Spinal cord (tissue), 10 donors: ENCODE measurements around the gene ABCG4. TPM values are rescaled to one million over a fixed set of nuclear protein-coding genes. Genes with fewer than 3 reads are reported as not detected.
"Not testable (repeated sequence)": the region's sequence is repeated elsewhere in the genome, so short reads cannot be mapped to it uniquely, and the experiment has no call there.

Experiments used
- DNase-seq, 6 donors: peaks; one replicate each; pipeline versions ENCODE4 v3.0.0 to v3.0.0-alpha.2; 2013 to 2015; ENCODE audit warnings: low spot score in 6 of 6, low read depth in 4 of 6
- H3K27ac ChIP-seq: one replicate; pipeline ENCODE4 v1.5.1; 2013; ENCODE audit warnings: low read depth, low read length, control low read depth
- H3K27me3 ChIP-seq: one replicate; pipeline ENCODE4 v1.6.1; 2013; ENCODE audit warnings: low read length; ENCODE audit not compliant: control insufficient read depth, insufficient read depth
- H3K36me3 ChIP-seq: one replicate; pipeline ENCODE4 v1.6.1; 2013; ENCODE audit warnings: low read length; ENCODE audit not compliant: control insufficient read depth, insufficient read depth
- H3K4me1 ChIP-seq: one replicate; pipeline ENCODE4 v1.6.1; 2013; ENCODE audit warnings: low read length; ENCODE audit not compliant: control insufficient read depth, insufficient read depth
- H3K4me3 ChIP-seq: one replicate; pipeline ENCODE4 v1.5.1; 2013; ENCODE audit warnings: low read depth, low read length, control low read depth
- H3K9me3 ChIP-seq: one replicate; pipeline ENCODE4 v1.6.1; 2013; ENCODE audit warnings: low read length; ENCODE audit not compliant: control insufficient read depth, insufficient read depth
- WGBS: methylation state at CpG from one replicate; pipeline ENCODE4 v1.1.5; 2013; ENCODE audit warnings: missing lambda C conversion rate; ENCODE audit not compliant: insufficient coverage; 5-methylcytosine and 5-hydroxymethylcytosine counted together
- polyA plus RNA-seq, 2 donors: library from polyadenylated mRNA; unstranded; fragments of 120-200 nt; gene quantifications; one replicate each; pipeline ENCODE4 v1.2.1, GENCODE V29; 2013; ENCODE audit not compliant: insufficient read length in 2 of 2
- total RNA-seq, 2 donors: library from RNA; depleted of rRNA in 1 of 2; stranded (reverse); fragments of 120-200 nt in 1 of 2; fragments of >200 nt in 1 of 2; gene quantifications; one replicate each; pipeline versions ENCODE4 v1.2.3 to v1.2.4, GENCODE V29; 2013 to 2014
- donor health status: healthy.

The ABCG4 gene
- total and polyA plus RNA-seq, 4 donors: 2.1 to 16.9 (median 8.7) TPM

DNA sequence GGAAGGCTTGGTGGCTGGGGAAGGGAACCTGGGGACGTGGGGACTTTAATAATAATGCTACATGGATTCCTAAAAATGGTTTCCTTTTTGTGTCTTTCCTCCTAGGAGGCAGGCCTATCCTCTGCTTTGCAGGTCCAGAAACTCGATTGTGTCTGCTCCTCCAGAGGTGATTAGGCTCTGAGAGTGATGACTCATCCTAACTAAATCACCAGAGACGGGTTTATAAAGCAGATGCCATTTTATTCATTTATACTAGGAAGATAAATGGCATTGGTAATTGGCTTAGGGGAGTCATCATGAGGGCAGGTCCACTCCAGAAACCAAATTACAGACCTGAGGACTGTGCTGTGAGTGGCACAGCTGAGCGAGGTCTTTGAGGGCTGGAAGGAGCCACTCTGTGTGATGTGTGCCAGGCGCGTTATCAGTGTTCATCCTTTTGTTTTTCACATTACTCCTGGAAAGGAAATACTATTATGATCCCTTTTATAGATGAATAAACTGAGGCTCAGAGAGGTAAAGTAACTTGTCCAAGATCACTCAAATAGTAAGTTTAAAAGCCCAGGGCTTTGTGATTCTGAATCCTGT, 26.7 kb downstream of the ABCG4 start:
- H3K27me3 ChIP-seq: no peaks in the 10 kb centered on the region
- H3K4me3 ChIP-seq: no peak overlapping the region
- no peak for DNase-seq
- no CpG with 5 or more reads among the region's 6 CpGs for WGBS
- H3K27ac ChIP-seq: no peak overlapping the region
- no peaks in the 10 kb centered on the region for H3K9me3 ChIP-seq
- peaks cover 3% of the 10 kb centered on the region for H3K4me1 ChIP-seq
- H3K36me3 ChIP-seq: peaks cover 36% of the 10 kb centered on the region

DNA sequence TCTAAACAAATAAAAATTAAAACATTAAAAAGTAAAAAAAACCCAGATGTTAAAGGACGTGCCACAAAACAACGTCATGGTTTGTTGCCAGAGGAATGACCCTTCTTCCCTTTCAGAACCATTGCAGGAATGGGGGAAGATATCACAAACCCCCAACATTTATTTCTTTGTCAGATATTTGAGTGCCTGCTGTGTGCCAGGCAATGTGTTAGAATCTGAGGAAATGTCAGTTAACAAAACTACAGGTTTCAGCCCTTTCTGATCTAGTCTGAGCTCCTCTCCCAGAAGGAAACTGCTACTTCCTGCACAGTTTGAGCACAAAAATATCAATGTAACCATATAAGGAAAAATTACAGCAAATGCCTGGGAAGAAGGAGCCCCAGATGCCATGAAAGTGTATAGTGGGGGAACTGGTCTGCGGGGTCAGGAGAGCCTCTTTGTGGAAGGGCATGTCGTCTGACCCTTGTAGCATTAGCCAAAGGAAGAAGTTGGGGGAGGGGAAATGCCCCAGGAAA, 29.4 kb downstream of the ABCG4 start:
- peaks cover 55% of the 10 kb centered on the region for H3K36me3 ChIP-seq
- peak overlapping the region; percentile 48 for H3K27ac ChIP-seq
- no peaks in the 10 kb centered on the region for H3K27me3 ChIP-seq
- H3K4me3 ChIP-seq: no peak overlapping the region
- no peak for DNase-seq
- H3K4me1 ChIP-seq: peaks cover 3% of the 10 kb centered on the region
- H3K9me3 ChIP-seq: no peaks in the 10 kb centered on the region
- WGBS: 53% methylated on average over 2 of the region's 4 CpGs

DNA sequence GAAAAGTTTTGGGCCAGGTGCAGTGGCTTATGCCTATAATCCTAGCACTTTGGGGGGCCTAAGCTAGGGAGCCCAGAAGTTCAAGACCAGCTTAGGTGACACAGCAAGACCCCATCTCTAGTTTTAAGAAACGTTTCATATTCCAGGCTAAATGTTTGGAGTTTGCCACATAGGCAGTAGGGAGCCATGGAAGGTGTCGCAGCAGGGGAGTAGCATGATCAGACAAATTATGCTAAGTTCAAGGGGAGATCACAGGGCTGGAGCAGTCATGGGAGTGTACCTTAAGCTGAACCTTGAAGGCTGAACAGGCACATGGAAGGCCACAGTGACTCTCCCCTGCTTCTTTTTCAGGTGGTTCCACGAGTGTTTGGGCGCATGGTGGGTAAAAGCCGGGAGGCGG, 30.5 kb downstream of the ABCG4 start:
- 96% methylated on average over 6 of the region's 6 CpGs for WGBS
- Histone ChIP-seq H3K4me1 (peaks cover 2% of the 10 kb centered on the region), H3K27ac (no peak overlapping the region), H3K27me3 (no peaks in the 10 kb centered on the region), H3K9me3 (no peaks in the 10 kb centered on the region), H3K36me3 (peaks cover 50% of the 10 kb centered on the region), H3K4me3 (no peak overlapping the region)
- DNase-seq: no peak

DNA sequence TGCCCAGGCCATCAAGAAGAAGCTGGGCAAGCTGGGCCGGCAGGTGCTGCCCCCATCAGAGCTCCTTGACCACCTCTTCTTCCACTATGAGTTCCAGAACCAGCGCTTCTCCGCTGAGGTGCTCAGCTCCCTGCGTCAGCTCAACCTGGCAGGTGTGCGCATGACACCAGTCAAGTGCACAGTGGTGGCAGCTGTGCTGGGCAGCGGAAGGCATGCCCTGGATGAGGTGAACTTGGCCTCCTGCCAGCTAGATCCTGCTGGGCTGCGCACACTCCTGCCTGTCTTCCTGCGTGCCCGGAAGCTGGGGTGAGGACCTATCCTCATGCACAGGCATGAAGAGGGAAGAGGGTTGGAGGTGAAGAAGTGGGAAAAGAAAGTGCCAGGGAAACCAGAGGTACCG, 31.1 kb downstream of the ABCG4 start:
- 93% methylated on average over 10 of the region's 10 CpGs for WGBS
- no peaks in the 10 kb centered on the region for H3K4me1 ChIP-seq
- no peaks in the 10 kb centered on the region for H3K9me3 ChIP-seq
- DNase-seq: no peak
- H3K36me3 ChIP-seq: peaks cover 44% of the 10 kb centered on the region
- H3K27ac ChIP-seq: no peak overlapping the region
- no peaks in the 10 kb centered on the region for H3K27me3 ChIP-seq
- no peak overlapping the region for H3K4me3 ChIP-seq

DNA sequence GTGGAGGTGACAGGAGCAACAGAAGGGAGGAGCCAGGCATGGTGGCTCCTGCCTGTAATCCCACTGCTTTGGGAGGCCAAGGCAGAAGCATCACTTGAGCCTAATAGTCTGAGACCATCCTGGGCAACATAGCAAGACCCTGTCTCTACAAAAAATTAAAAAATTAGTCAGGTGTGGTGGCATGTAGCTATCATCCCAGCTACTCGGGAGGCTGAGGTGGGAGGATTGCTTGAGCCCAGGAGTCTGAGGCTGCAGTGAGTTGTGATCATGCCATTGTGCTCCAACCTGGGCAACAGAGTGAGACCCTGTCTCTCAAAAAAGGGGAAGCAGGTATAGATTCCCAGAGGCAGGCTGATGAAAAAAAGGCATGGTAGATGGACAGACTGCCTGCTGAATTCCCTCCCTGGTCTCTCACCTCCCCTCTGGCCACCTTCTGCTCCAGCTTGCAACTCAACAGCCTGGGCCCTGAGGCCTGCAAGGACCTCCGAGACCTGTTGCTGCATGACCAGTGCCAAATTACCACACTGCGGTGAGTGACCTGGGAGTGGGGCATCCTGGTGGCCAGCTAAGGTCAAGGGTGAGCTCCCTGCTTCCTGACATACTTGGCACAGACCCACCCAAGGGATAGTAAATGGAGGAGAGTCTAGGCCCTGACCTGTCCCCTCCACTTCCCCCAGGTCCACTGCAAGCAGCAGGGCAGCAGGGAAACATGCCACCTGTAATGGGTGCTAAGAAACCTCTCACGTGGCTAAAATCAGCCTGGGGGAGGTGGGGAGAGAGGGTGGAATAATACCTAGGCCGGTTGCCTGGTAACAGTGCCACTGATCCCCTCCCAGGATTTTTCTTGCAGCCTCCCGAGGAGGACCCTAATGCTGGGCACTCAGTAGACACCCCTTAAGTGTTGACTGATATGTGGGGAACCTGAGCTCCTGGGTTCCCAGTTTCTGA, 32.2 kb downstream of the ABCG4 start:
- 76% methylated on average over 4 of the region's 6 CpGs for WGBS
- H3K4me1 ChIP-seq: peaks cover 5% of the 10 kb centered on the region
- no peak for DNase-seq
- H3K4me3 ChIP-seq: no peak overlapping the region
- H3K27me3 ChIP-seq: no peaks in the 10 kb centered on the region
- H3K9me3 ChIP-seq: no peaks in the 10 kb centered on the region
- H3K36me3 ChIP-seq: peaks cover 41% of the 10 kb centered on the region
- no peak overlapping the region for H3K27ac ChIP-seq

DNA sequence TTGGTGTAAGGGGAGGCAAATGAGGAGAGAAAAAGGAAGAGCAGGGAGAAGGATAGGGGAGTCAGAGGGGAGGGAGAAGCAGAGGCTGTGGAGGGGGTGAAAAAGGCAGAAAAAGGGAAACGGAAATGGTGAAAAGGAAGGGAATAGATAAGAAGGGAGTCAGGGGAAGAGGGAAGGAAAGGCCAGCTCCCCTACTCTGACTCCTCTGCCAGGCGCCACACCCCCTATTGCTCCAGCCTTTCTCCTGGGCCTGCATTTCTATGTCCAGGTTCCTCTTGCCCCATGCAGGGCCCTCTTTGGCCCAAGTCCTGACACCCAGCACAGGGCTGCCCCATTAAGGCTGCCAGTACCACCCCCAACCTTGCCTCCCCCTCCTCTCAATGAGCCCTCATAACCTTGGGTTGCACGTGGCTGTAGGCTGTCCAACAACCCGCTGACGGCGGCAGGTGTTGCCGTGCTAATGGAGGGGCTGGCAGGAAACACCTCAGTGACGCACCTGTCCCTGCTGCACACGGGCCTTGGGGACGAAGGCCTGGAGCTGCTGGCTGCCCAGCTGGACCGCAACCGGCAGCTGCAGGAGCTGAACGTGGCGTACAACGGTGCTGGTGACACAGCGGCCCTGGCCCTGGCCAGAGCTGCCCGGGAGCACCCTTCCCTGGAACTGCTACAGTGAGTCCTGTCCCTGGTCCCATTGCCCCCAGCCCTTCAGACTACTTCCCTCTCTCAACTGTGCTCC, 33.0 kb downstream of the ABCG4 start:
- Histone ChIP-seq H3K27me3 (no peaks in the 10 kb centered on the region), H3K4me3 (no peak overlapping the region), H3K4me1 (peaks cover 11% of the 10 kb centered on the region), H3K36me3 (peaks cover 41% of the 10 kb centered on the region), H3K27ac (no peak overlapping the region), H3K9me3 (no peaks in the 10 kb centered on the region)
- WGBS: 84% methylated on average over 16 of the region's 17 CpGs
- DNase-seq: no peak

DNA sequence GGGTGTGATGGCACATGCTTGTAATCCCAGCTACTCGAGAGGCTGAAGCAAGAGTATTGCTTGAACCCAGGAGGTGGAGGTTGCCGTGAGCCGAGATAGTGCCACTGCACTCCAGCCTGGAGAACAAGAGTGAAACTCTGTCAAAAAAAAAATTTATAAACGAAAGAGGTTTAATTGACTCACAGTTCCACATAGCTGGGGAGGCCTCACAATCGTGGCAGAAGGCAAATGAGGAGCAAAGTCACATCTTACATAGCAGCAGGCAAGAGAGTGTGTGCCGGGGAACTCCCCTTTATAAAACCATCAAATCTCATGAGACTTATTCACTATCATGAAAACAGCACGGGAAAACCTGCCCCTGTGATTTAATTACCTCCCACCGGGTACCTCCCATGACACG, 35.5 kb downstream of the ABCG4 start:
- WGBS: 86% methylated on average over 4 of the region's 9 CpGs
- not testable (repeated sequence) for H3K4me3 ChIP-seq, H3K27ac ChIP-seq, H3K27me3 ChIP-seq, DNase-seq, H3K9me3 ChIP-seq
- H3K4me1 ChIP-seq: peaks cover 11% of the 10 kb centered on the region
- H3K36me3 ChIP-seq: peaks cover 41% of the 10 kb centered on the region

DNA sequence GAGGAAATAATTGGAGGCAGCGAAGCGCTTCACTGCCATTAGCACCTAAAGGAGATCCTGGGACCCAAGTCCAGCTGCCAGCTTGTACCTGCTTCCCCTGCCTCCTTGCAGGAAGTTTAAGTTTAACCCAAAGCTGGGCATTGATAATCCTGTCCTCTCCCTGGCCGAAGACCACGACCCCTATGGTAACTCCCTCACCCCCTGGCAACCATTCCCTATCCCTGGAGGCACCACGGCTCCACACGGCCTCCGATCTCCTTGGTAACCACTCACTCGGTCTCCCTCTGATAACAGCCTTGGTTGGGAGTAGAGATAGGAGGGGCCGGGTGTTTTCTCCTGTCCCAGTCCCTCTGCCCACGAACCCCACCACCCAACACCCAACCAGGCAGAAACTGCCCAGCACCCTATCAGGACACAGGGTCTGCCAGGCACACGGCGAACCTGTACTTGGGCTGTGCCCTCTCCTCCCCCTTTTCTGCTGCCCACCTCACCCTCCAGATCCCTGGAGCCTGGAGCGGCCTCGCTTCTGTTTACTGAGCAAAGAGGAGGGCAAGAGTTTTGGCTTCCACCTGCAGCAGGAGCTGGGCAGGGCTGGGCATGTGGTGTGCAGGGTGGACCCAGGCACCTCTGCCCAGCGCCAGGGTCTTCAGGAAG, 37.3 kb downstream of the ABCG4 start:
- no peaks in the 10 kb centered on the region for H3K9me3 ChIP-seq
- 54% methylated on average over 9 of the region's 15 CpGs for WGBS
- DNase-seq: no peak
- H3K36me3 ChIP-seq: peaks cover 26% of the 10 kb centered on the region
- H3K27ac ChIP-seq: no peak overlapping the region
- H3K27me3 ChIP-seq: no peaks in the 10 kb centered on the region
- H3K4me1 ChIP-seq: peaks cover 11% of the 10 kb centered on the region
- no peak overlapping the region for H3K4me3 ChIP-seq
